Kidney epithelial cell (primary cell): ENCODE results near the gene CCND3. TPM values are rescaled to one million over a fixed set of nuclear protein-coding genes. Genes with fewer than 3 reads are reported as not detected.

Experiments
- DNase-seq: peaks from one replicate; pipeline ENCODE4 v3.0.0-alpha.2; 2010; ENCODE audit warnings: low read depth
- H3K27me3 ChIP-seq: 2 replicates; pipeline ENCODE4 v1.6.0; 2011; ENCODE audit warnings: low read length; ENCODE audit not compliant: control insufficient read depth, insufficient read depth
- H3K36me3 ChIP-seq: 2 replicates; pipeline ENCODE4 v1.5.1; 2011; ENCODE audit warnings: low read length; ENCODE audit not compliant: control insufficient read depth, insufficient read depth
- H3K4me3 ChIP-seq: 2 replicates; pipeline ENCODE4 v1.5.1; 2011; ENCODE audit warnings: low read depth, mild to moderate bottlenecking, control low read depth, low read length
- total RNA-seq: library from RNA; depleted of rRNA; stranded (reverse); fragments of >200 nt; gene quantifications from 2 replicates; pipeline ENCODE4 v1.2.3, GENCODE V29; 2015
- TF ChIP-seq, protein P1 (sequence below): IDR thresholded peaks from 2 replicates; pipeline ENCODE4 v1.5.1; 2011; ENCODE audit warnings: mild to moderate bottlenecking, moderate library complexity, low read length, control low read depth, inconsistent platforms; ENCODE audit not compliant: insufficient read depth, poor library complexity, severe bottlenecking

The CCND3 gene
- total RNA-seq, 1 donor from 2014 or later = 29.2 TPM

DNA sequence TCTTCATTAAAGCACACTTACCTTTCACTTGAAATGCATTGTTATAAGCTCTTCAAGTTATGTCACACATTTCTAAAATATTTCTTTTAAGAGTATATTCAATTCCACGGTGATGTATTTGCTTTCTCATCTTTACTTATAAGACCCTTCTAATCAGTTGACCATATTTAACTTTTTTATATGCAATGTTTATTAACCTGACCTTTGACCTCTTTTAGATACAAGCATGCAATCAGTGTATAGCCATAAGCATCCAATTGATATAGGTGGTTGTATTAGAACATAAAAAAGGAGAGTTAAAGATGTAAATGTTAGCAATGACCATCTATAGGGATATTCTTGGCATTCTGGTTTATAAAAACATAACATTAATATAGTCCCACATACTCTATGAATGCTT, 55.7 kb downstream of the CCND3 start:
- Histone ChIP-seq H3K27me3 (no peaks in the 10 kb centered on the region), H3K4me3 (no peak overlapping the region), H3K36me3 (no peaks in the 10 kb centered on the region)
- TF ChIP-seq, protein P1, sequence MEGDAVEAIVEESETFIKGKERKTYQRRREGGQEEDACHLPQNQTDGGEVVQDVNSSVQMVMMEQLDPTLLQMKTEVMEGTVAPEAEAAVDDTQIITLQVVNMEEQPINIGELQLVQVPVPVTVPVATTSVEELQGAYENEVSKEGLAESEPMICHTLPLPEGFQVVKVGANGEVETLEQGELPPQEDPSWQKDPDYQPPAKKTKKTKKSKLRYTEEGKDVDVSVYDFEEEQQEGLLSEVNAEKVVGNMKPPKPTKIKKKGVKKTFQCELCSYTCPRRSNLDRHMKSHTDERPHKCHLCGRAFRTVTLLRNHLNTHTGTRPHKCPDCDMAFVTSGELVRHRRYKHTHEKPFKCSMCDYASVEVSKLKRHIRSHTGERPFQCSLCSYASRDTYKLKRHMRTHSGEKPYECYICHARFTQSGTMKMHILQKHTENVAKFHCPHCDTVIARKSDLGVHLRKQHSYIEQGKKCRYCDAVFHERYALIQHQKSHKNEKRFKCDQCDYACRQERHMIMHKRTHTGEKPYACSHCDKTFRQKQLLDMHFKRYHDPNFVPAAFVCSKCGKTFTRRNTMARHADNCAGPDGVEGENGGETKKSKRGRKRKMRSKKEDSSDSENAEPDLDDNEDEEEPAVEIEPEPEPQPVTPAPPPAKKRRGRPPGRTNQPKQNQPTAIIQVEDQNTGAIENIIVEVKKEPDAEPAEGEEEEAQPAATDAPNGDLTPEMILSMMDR = no peak
- DNase-seq = no peak

DNA sequence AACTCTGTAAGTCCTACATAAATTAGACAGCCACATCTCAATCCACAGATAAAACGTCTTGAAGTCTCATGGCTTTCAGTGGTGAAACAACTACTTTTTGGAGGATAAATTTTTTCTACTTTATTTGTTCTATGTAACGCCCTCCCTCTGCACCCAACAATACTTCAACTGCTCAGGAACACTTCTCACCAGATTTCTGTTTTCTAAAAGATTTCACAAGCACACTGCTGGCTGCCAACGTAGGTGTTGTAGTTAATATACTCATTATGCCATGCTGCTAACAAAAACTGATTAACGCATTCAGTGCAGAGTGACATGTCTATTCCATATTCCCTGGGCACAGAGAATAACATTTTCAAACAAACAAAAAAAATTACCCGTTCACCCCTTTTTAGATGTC, 56.7 kb downstream of the CCND3 start:
- Histone ChIP-seq H3K4me3 (no peak overlapping the region), H3K36me3 (no peaks in the 10 kb centered on the region), H3K27me3 (no peaks in the 10 kb centered on the region)
- TF ChIP-seq, protein P1 = no peak
- DNase-seq = no peak

Other genes with a start within 250 kb of the CCND3 start
- gene TFEB, start 206.2 kb downstream of the CCND3 start, total RNA-seq = 3.8 and 5.1 TPM in 2 replicates
- not detected in 2 replicates for gene PGC, start 194.4 kb downstream of the CCND3 start, total RNA-seq
- 2.1 and 4.0 TPM in 2 replicates for gene FRS3, start 161.9 kb downstream of the CCND3 start, total RNA-seq
- not detected in 2 replicates for gene PRICKLE4, start 161.0 kb downstream of the CCND3 start, total RNA-seq
- gene TOMM6, start 154.1 kb downstream of the CCND3 start, total RNA-seq = 125 and 143 TPM in 2 replicates
- gene USP49, start 46.4 kb downstream of the CCND3 start, total RNA-seq = 1.8 and 2.4 TPM in 2 replicates
- 21.5 and 25.0 TPM in 2 replicates for gene MED20, start 20.7 kb downstream of the CCND3 start, total RNA-seq
- gene BYSL, start 20.3 kb downstream of the CCND3 start, total RNA-seq = 16.9 and 22.9 TPM in 2 replicates
- 12.6 and 13.5 TPM in 2 replicates for gene TAF8, start 108.7 kb upstream of the CCND3 start, total RNA-seq
- gene C6orf132, start 200.8 kb upstream of the CCND3 start, total RNA-seq = 18.9 and 24.2 TPM in 2 replicates
- gene GUCA1A, start 231.6 kb upstream of the CCND3 start, total RNA-seq = 0.25 and 0.96 TPM in 2 replicates